C4-2B (cell line): ENCODE data around the gene ZNF341.

ENCODE experiments used
- H3K27ac ChIP-seq: fragments of 450-650 bp; 2 replicates; pipeline ENCODE4 v1.5.1; 2017
- ZFX ChIP-seq: fragments of 450-650 bp; IDR thresholded peaks from 2 replicates; pipeline ENCODE4 v1.6.1; 2017
- TF ChIP-seq, protein P1 (sequence below): fragments of 450-650 bp; conservative IDR thresholded peaks from 2 replicates; pipeline ENCODE4 v1.5.1; 2017; ENCODE audit warnings: mild to moderate bottlenecking

Gene ZNF341

DNA sequence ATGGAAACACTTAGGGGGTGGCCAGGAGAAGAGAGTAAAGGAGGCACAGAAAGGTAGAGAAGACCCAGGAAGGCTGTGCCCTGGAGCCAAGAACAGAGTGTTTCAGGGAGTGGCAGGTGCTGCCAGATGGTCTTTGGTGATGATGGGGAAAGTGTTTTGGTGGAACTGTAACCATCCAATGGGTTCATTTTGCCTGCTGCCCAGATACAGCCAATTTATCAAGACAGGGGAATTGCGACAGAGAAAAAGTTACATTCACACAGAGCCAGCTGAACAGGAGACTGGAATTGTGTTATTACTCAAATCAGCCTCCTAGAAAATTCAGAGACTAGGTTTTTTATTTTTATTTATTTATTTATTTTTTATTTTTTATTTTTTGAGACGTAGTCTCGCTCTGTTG is 5.2 kb downstream of the ZNF341 start:
- TF ChIP-seq ZFX: no peak
- TF ChIP-seq, protein P1, sequence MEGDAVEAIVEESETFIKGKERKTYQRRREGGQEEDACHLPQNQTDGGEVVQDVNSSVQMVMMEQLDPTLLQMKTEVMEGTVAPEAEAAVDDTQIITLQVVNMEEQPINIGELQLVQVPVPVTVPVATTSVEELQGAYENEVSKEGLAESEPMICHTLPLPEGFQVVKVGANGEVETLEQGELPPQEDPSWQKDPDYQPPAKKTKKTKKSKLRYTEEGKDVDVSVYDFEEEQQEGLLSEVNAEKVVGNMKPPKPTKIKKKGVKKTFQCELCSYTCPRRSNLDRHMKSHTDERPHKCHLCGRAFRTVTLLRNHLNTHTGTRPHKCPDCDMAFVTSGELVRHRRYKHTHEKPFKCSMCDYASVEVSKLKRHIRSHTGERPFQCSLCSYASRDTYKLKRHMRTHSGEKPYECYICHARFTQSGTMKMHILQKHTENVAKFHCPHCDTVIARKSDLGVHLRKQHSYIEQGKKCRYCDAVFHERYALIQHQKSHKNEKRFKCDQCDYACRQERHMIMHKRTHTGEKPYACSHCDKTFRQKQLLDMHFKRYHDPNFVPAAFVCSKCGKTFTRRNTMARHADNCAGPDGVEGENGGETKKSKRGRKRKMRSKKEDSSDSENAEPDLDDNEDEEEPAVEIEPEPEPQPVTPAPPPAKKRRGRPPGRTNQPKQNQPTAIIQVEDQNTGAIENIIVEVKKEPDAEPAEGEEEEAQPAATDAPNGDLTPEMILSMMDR: no peak
- H3K27ac ChIP-seq: no peak overlapping the region

DNA sequence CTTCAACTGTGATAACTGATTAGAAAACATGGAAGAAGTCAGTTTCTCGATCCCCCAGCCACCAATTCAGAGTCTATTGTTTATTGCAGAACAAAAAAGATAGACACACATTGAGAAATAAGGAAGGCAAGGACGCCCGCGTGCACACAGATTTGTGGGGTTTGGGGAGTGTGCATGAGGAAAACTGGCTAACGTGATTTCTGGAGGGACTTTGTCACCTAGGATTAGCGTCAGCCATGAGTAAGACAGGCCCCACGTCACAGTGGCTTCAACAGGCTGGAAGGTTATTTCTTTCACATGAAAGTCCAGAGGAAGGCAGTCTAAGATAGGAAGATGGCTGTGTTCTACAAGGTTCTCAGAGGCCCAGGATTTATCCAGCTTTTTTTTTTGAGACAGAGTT is 7.7 kb downstream of the ZNF341 start:
- no peak overlapping the region for H3K27ac ChIP-seq
- TF ChIP-seq, protein P1: no peak
- no peak for TF ChIP-seq ZFX

DNA sequence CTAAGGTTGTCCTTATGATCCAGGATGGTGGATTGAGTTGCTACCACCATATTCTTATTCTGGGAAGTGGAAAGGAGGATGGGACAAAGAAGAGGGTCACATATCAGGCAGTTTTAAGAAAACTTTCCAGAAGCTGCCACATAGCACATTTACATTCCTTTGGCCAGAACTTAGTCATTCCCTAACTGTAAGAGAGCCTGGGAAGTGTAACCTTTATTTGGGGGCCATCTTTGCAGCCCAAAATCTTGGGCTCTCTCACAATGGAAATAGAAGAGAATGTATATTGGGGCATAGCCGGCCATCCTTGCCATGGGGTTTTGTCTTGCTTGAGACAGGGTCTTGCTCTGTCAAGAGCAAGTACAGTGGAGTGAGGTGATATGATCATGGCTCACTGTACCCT is 8.4 kb downstream of the ZNF341 start:
- no peak overlapping the region for H3K27ac ChIP-seq

DNA sequence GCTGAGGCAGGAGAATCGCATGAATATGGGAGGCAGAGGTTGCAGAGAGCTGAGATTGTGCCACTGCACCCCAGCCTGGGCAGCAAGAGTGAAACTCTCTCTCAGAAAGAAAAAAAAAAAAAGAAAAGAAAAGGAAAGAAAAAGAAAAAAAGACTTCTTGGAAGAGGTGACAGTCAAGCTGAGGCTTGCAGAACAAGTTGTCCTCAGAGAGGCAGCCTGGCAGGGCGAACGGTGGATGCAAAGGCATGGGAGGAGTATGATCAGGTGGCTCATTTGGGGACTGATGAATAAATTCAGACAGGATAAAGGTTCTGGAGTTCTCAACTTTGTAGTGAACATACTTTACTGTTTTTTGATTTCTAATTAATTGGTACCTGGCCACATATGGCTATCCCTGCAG is 12.4 kb downstream of the ZNF341 start:
- H3K27ac ChIP-seq: no peak overlapping the region
- no peak for TF ChIP-seq ZFX
- TF ChIP-seq, protein P1: no peak

More for the DNA sequence above, 8.4 kb downstream of the ZNF341 start:
- TF ChIP-seq ZFX: no peak
- TF ChIP-seq, protein P1: no peak

DNA sequence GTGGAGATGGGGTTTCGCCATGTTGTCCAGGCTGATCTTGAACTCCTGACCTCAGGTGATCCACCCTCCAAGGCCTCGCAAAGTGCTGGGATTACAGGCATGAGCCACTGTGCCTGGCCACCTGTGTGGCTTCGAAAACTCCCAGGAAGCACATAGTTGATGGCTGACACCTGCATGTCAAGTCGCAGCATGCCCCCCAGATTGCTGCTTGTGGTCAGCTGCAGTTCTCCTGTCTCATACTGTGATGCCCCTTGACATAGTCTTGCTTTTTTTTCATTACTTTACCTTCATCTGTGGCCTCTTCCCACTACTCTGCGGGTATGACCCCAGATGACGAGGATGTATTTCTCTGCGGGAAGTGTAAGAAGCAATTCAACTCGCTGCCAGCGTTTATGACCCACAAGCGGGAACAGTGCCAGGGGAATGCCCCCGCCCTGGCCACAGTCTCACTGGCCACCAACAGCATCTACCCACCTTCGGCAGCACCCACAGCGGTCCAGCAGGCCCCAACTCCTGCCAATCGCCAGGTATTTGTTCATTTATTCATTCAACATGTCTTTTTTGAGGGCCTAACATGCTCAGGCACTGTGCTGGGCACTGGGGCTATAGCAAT is 13.1 kb downstream of the ZNF341 start:
- no peak overlapping the region for H3K27ac ChIP-seq
- TF ChIP-seq, protein P1: no peak
- TF ChIP-seq ZFX: no peak

DNA sequence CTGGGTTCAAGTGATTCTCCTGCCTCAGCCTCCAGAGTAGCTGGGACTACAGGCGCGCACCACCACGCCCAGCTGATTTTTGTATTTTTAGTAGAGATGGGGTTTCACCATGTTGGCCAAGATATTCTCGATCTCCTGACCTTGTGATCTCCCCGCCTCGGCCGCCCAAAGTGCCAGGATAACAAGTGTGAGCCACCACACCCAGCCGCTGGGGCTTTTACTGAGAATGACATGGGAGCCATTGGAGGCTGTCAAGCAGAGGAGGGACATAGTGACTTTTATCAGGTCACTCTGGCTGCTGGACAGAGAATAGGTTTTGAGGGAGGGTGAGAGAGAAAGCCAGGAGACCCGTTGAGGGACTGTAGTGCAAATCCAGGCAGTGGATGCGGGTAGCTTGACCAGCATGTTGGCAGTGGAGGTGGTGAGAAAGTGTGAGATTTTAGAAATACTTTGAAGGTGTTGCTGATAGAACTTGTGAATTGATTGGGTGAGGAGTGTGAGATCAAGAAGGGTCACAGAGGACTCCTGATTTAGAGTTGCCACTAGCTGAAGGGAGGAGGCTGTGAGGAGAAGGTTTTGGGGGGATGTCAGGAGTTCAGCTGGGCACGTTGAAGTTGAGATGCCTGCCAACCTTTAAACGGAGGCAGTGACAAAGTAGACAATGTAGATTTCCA is 14.7 kb downstream of the ZNF341 start:
- TF ChIP-seq ZFX: no peak
- TF ChIP-seq, protein P1: no peak
- H3K27ac ChIP-seq: no peak overlapping the region

DNA sequence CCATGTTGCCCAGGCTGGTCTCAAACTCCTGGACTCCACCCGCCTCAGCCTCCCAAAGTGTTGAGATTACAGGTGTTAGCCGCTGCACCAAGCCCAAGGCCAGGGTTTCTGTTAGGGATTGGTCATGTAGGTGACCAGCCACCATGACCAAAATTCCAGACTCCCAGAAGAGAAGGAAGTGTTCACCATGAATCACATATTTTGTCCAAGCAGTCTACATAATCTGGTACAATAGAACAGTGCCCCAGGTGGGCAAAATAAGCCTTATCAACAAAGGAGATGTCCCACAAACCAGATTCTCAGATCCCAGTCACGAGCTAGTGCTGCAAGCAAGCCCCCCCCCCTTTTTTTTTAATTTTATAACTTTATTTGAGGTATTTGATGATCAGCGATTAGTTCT is 20.0 kb downstream of the ZNF341 start:
- TF ChIP-seq, protein P1: no peak
- no peak for TF ChIP-seq ZFX
- H3K27ac ChIP-seq: no peak overlapping the region
